IPS DF 6.9 (cell line): ENCODE results near the gene IL1RL1.

Experiments
- DNase-seq: peaks from one replicate; pipeline ENCODE4 v3.0.0-alpha.2; 2013; ENCODE audit warnings: low read depth, low spot score
- H3K27ac ChIP-seq: one replicate; pipeline ENCODE4 v1.5.1; 2013; ENCODE audit warnings: low read length, control low read depth
- H3K27me3 ChIP-seq: 2 replicates; pipeline ENCODE4 v1.6.1; 2013; ENCODE audit warnings: mild to moderate bottlenecking, low read length; ENCODE audit not compliant: control insufficient read depth, insufficient read depth
- H3K36me3 ChIP-seq: 2 replicates; pipeline ENCODE4 v1.6.1; 2013; ENCODE audit warnings: low read length; ENCODE audit not compliant: control insufficient read depth, insufficient read depth
- H3K4me1 ChIP-seq: 2 replicates; pipeline ENCODE4 v1.6.1; 2013; ENCODE audit warnings: low read length; ENCODE audit not compliant: control insufficient read depth, insufficient read depth
- H3K4me3 ChIP-seq: 2 replicates; pipeline ENCODE4 v1.5.1; 2013; ENCODE audit warnings: mild to moderate bottlenecking, low read length
- H3K9me3 ChIP-seq: 2 replicates; pipeline ENCODE4 v1.6.1; 2013; ENCODE audit warnings: low read length, inconsistent platforms; ENCODE audit not compliant: control insufficient read depth, insufficient read depth
- WGBS: extraction: QIAGEN DNeasy Blood & Tissue Kit; methylation state at CpG from one replicate; pipeline ENCODE4 v1.1.7; 2013; ENCODE audit warnings: mixed read lengths, missing lambda C conversion rate; ENCODE audit not compliant: insufficient read length, insufficient coverage; 5-methylcytosine and 5-hydroxymethylcytosine counted together

Gene IL1RL1

DNA sequence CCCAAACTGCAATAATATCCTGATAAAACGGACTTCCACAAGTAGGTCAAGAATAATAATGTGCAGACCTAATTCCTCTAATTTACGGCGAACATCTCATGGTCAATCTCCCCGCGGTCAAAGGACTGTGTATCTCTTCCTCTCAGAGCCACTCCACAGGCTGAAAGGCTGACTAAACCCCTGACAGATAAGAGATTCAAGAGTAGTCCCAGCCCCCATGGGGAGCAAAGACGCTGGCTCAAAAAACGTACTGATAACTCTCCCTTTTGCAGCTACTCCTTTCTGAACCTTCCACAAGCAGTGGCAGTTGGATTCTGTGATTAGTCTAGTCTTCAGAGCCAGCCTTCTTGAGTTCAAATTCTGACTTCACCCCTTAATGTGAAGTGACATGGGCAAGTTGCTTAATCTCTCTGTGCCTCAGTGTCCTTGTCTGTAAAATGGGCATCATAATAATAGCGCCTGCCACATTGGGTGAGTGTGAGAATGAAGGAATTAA is 24.6 kb downstream of the IL1RL1 start:
- no peak overlapping the region for H3K4me3 ChIP-seq
- no peaks in the 10 kb centered on the region for H3K9me3 ChIP-seq
- no peaks in the 10 kb centered on the region for H3K4me1 ChIP-seq
- no peaks in the 10 kb centered on the region for H3K36me3 ChIP-seq
- no peak for DNase-seq
- no CpG with 5 or more reads among the region's 8 CpGs for WGBS
- no peak overlapping the region for H3K27ac ChIP-seq
- H3K27me3 ChIP-seq: no peaks in the 10 kb centered on the region

DNA sequence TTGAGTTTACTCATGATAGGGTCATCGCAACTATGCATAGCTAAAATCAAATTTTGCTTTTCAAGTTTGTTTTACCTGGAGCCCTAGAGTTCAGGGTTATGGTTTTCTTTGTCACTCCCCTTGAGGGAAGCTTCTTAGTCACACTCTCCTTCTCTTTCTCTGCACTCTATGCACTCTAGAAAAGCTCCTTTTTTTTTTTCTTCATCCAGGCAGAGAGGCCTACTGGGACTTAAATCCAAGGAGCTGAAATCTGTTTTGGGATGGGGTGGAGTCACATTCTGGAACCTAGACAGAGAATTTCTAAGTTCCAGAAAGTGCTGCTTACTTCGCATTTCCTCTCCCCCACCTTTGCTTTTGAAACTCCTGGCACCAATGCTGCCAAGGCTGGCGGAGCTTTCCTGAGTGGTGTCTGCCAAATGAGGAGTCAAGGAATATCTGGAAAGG is 25.2 kb downstream of the IL1RL1 start:
- no peak for DNase-seq
- no peaks in the 10 kb centered on the region for H3K36me3 ChIP-seq
- H3K27me3 ChIP-seq: no peaks in the 10 kb centered on the region
- H3K9me3 ChIP-seq: no peaks in the 10 kb centered on the region
- H3K4me3 ChIP-seq: no peak overlapping the region
- WGBS: no CpG with 5 or more reads among the region's 3 CpGs
- H3K4me1 ChIP-seq: no peaks in the 10 kb centered on the region
- H3K27ac ChIP-seq: no peak overlapping the region

DNA sequence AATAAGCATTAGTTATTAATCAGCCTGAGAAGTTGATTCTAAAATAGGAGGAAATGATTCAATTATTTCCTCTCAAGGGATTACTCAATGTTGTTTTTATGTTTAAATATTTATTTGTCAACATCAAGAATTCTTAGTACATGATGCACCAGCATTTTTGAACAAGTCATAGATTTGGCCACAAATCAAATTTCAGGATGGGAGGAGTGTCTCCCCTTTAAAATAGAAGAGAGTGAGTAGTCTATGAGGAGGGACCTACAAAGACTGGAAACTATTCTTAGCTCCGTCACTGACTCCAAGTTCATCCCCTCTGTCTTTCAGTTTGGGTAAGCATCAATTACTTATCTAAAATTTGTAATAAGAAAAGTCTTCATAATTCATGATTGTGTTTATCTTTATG is 25.6 kb downstream of the IL1RL1 start:
- H3K4me1 ChIP-seq: no peaks in the 10 kb centered on the region
- H3K27me3 ChIP-seq: no peaks in the 10 kb centered on the region
- H3K9me3 ChIP-seq: no peaks in the 10 kb centered on the region
- no CpG with 5 or more reads among the region's 1 CpG for WGBS
- no peak for DNase-seq
- no peak overlapping the region for H3K4me3 ChIP-seq
- H3K36me3 ChIP-seq: no peaks in the 10 kb centered on the region
- H3K27ac ChIP-seq: no peak overlapping the region

DNA sequence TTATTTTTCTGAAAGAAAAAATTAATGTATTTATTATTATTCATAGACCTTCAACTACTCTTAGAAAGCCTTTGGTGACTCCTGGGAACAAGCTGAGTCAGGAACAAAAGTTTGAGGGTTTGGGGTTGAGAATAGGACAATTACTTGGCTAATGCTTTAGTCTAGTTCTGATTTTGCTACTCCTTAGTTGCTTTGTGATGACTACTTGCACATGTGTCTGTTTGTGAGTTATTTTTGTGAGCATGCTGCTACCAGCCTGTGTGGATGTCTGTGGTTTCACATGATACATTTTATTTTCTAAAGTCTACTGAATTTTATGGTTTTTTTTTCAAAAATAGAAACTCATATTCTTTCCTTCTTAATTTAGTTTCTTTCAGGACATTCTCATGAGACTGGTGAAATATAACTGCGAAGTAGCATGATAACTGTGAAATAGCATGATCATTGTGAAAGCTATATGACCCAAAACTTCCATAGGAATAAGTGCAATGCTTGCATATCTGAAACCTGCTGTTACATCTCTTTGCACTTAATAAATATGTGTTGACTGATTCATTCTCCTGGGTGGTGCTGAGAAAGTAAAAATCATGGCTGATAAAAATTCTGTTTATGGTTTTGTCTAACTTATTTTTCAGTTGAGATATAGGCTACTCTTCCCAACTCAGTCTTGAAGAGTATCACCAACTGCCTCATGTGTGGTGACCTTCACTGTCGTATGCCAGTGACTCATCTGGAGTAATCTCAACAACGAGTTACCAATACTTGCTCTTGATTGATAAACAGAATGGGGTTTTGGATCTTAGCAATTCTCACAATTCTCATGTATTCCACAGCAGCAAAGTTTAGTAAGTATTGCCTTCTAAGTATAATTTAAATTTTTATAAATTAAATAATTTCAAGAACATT is 26.4 kb downstream of the IL1RL1 start:
- DNase-seq: no peak
- Histone ChIP-seq H3K9me3 (no peaks in the 10 kb centered on the region), H3K27me3 (no peaks in the 10 kb centered on the region), H3K36me3 (no peaks in the 10 kb centered on the region), H3K4me3 (no peak overlapping the region), H3K4me1 (no peaks in the 10 kb centered on the region), H3K27ac (no peak overlapping the region)
- WGBS: no CpG with 5 or more reads among the region's 3 CpGs

DNA sequence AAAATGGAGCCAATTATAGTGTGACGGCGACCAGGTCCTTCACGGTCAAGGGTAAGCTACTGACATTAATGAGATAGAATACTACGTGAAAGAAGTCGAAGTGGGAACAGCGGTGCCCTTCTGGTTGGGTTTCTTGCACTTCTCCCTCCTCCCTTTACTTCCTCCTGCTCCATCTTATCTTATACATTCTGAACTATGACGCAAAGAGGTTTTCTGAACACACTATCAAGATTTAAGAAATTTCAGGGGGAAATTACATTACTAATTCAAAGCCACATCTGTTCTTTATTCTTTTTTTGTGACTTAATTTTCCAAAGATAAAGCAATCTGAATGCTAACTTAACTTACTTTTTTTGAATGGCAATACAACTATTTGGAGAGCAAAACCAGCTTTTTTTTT is 29.4 kb downstream of the IL1RL1 start:
- no CpG with 5 or more reads among the region's 7 CpGs for WGBS
- DNase-seq: no peak
- no peak overlapping the region for H3K4me3 ChIP-seq
- no peaks in the 10 kb centered on the region for H3K4me1 ChIP-seq
- H3K9me3 ChIP-seq: no peaks in the 10 kb centered on the region
- H3K27ac ChIP-seq: no peak overlapping the region
- H3K27me3 ChIP-seq: no peaks in the 10 kb centered on the region
- H3K36me3 ChIP-seq: no peaks in the 10 kb centered on the region

DNA sequence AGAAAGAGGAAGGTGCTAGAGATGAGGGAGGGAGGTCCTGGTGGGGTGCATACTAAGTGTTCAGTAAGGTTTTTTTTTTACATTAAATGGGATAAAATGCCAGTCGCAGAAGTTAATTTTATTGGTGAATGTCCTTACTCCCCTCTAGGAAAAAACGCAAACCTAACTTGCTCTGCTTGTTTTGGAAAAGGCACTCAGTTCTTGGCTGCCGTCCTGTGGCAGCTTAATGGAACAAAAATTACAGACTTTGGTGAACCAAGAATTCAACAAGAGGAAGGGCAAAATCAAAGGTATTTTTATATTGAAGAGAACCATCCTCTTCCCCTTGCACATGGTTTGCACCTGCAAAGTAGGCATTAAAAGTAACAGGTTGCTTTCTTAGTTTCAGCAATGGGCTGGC is 31.5 kb downstream of the IL1RL1 start:
- Histone ChIP-seq H3K36me3 (no peaks in the 10 kb centered on the region), H3K27me3 (no peaks in the 10 kb centered on the region), H3K4me1 (no peaks in the 10 kb centered on the region), H3K4me3 (no peak overlapping the region), H3K27ac (no peak overlapping the region), H3K9me3 (no peaks in the 10 kb centered on the region)
- DNase-seq: no peak
- WGBS: no CpG with 5 or more reads among the region's 3 CpGs

DNA sequence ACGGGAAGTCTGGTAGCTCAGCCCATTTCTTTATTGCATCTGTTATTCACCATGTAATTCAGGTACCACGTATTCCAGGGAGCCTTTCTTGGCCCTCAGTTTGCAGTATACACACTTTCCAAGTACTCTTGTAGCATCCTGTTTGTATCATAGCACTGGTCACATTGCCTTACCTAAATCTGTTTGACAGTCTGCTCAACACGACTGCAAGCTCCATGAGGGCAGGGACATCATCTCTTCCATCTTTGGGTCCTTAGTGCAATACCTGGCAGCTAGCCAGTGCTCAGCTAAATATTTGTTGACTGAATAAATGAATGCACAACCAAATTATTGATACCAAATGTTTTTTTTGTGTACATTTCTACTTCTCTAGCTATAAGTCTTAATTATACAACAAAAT is 33.0 kb downstream of the IL1RL1 start:
- no CpG with 5 or more reads among the region's 3 CpGs for WGBS
- Histone ChIP-seq H3K36me3 (no peaks in the 10 kb centered on the region), H3K27ac (no peak overlapping the region), H3K4me1 (no peaks in the 10 kb centered on the region), H3K27me3 (no peaks in the 10 kb centered on the region), H3K4me3 (no peak overlapping the region), H3K9me3 (no peaks in the 10 kb centered on the region)
- no peak for DNase-seq

DNA sequence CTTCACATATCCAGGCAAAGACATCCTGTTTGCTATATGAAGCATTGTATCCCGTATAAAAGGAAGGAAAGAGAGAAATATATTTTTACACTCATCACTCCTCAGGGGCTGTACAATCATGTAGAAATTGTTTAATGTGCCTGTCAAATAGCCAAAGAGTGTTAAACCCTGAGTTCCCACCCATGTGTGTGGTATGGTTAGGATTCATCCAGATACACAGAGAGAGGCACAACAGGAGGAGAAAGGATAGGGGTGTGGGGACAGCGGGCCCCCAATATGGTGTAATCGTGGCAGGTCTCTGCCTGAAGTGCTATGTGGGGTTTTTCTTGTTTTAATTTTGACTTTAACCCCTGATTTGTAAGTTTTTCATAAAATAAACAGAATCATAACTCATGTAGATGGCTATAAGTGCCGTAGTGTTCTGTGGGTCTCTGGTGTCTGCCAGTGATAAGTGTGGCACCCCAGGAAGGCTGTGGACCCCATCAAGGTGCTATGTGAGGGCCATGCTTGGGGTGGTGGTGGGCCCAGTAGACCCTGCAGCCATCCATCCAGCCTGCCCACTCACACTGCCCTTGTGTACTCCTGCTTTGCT is 34.1 kb downstream of the IL1RL1 start:
- H3K4me1 ChIP-seq: no peaks in the 10 kb centered on the region
- DNase-seq: no peak
- no peaks in the 10 kb centered on the region for H3K9me3 ChIP-seq
- no peaks in the 10 kb centered on the region for H3K27me3 ChIP-seq
- no CpG with 5 or more reads among the region's 4 CpGs for whole genome bisulfite sequencing
- H3K27ac ChIP-seq: no peak overlapping the region
- H3K4me3 ChIP-seq: no peak overlapping the region
- H3K36me3 ChIP-seq: no peaks in the 10 kb centered on the region

DNA sequence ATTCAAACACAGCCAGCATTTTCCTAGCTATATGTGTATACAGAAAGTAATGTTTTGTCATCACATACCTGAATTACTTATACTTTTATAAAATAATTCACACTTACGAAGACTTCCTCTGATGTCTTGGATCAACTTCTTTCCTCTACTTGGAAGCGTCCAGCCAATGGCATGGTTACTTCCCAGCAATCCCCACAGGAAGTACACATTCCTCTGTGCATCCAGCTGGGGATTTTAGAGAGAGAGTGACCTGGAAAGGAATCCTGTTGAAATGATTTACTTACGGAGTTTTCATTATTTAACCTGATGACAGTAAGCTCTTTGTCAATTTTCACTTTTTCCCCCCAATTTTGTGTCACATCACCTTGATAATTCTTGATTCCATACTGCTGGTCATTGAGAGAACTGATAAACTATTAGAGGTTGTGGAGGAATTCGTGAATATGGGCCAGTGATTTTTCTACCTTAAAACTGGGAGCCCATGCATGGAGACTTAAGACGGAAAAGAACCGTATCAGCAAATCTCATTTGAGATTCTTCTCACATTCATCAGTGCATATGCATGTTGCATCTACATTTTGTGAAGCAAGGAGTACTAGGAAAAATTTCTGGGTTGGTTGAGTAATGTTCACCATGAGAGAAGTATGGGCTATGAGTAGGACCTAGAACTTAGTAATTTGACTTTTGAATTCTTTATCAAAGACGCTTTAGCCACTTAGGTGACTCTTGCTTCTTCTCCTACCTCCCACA is 35.2 kb downstream of the IL1RL1 start:
- H3K4me1 ChIP-seq: no peaks in the 10 kb centered on the region; the same call in 1 of the 2 replicates
- H3K9me3 ChIP-seq: no peaks in the 10 kb centered on the region
- DNase-seq: no peak
- WGBS: no CpG with 5 or more reads among the region's 7 CpGs
- H3K27ac ChIP-seq: no peak overlapping the region
- no peaks in the 10 kb centered on the region for H3K36me3 ChIP-seq
- no peaks in the 10 kb centered on the region for H3K27me3 ChIP-seq
- H3K4me3 ChIP-seq: no peak overlapping the region

DNA sequence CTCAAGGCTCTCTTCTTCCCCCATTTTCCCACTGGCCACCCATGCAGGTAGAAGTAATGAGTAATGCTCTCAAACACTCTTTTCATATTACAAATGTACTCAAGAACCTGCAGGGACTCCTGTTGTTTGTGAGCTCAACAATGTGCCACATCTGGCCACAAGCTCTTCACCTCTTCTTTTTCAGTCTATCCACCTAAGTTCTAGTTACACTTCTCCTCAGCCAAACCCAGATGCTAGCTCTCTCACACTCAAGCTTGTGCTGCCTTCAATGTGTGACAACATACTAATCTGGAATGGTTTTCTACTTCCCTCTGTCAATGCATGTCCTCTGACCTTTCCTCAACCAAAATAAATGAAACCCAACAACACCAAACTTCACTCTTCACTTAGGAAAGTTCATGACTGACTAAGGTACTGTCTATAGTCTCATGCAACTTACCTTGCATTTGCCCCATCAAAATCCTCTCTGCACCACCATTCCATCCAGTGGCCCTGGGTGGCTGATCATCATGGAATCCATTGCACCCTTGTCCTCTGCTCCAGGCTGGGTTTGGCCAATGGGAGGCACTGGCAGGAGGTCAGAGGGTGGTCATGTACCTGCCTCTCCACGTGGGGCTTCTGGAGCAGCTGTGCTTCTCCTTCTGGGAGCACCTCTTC is 38.9 kb downstream of the IL1RL1 start:
- WGBS: no CpG with 5 or more reads among the region's 1 CpG
- no peak overlapping the region for H3K27ac ChIP-seq
- H3K27me3 ChIP-seq: no peaks in the 10 kb centered on the region
- no peak overlapping the region for H3K4me3 ChIP-seq
- no peaks in the 10 kb centered on the region for H3K36me3 ChIP-seq
- no peaks in the 10 kb centered on the region; the same call in 1 of the 2 replicates for H3K4me1 ChIP-seq
- H3K9me3 ChIP-seq: no peaks in the 10 kb centered on the region
- DNase-seq: no peak
